H7 (cell line): ENCODE measurements around the gene ZNF273. TPM values are rescaled to one million over a fixed set of nuclear protein-coding genes. Genes with fewer than 3 reads are reported as not detected.
"Not testable (repeated sequence)": the region's sequence is repeated elsewhere in the genome, so short reads cannot be mapped to it uniquely, and the experiment has no call there.

Experiments
- DNase-seq: peaks from one replicate; pipeline ENCODE4 v3.0.0; 2012
- H3K27me3 ChIP-seq: 2 replicates; pipeline ENCODE4 v1.6.0; 2011; ENCODE audit warnings: mild to moderate bottlenecking, low read length; ENCODE audit not compliant: control insufficient read depth, insufficient read depth
- H3K36me3 ChIP-seq: replicated peaks from 2 replicates; pipeline ENCODE4 v1.5.1; 2011; ENCODE audit warnings: low read length; ENCODE audit not compliant: control insufficient read depth, insufficient read depth
- H3K4me3 ChIP-seq: 2 replicates; pipeline ENCODE4 v1.5.1; 2011; ENCODE audit warnings: low read depth, mild to moderate bottlenecking, control low read depth, low read length, moderate library complexity; ENCODE audit not compliant: insufficient read depth
- total RNA-seq: library from RNA; depleted of rRNA; stranded (reverse); fragments of >200 nt; shearing (Covaris generic); gene quantifications from 2 replicates; pipeline ENCODE4 v1.2.3, GENCODE V29; 2014

ZNF273 gene
- total RNA-seq, 1 experiment from 2014 or later, result 0.97 TPM

DNA sequence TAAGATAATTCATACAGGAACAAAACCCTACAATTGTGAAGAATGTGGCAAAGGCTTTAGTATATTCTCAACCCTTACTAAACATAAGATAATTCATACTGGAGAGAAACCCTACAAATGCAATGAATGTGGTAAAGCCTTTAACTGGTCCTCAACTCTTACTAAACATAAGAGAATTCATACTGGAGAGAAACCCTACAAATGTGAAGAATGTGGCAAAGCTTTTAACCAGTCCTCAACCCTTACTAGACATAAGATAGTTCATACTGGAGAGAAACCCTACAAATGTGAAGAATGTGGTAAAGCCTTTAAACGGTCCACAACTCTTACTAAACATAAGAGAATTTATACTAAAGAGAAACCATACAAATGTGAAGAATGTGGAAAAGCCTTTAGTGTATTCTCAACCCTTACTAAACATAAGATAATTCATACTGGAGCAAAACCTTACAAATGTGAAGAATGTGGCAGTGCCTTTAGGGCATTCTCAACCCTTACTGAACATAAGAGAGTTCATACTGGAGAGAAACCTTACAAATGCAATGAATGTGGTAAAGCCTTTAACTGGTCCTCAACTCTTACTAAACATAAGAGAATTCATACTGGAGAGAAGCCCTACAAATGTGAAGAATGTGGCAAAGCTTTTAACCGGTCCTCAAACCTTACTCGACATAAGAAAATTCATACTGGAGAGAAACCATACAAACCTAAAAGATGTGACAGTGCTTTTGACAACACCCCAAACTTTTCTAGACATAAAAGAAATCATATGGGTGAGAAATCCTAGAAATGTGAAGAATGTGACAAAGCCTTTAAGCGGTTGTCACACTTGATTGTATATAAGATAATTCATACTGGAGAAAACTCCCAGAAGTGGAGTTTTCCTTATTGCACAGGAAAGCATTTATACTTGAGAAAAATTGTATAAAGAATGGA, 25.4 kb downstream of the ZNF273 start:
- H3K4me3 ChIP-seq, H3K36me3 ChIP-seq, H3K27me3 ChIP-seq, DNase-seq: not testable (repeated sequence)

GRCh38 chr7:64934478-64934877, 31.4 kb downstream of the ZNF273 start:
- H3K27me3 ChIP-seq, result no peaks in the 10 kb centered on the region
- no peak for DNase-seq
- no peak overlapping the region for H3K4me3 ChIP-seq

GRCh38 chr7:64938540-64938939, 35.5 kb downstream of the ZNF273 start:
- H3K4me3 ChIP-seq, result no peak overlapping the region
- H3K27me3 ChIP-seq, result no peaks in the 10 kb centered on the region
- no peaks in the 10 kb centered on the region for H3K36me3 ChIP-seq
- no peak for DNase-seq

More at GRCh38 chr7:64934478-64934877, 31.4 kb downstream of the ZNF273 start:
- H3K36me3 ChIP-seq, result no peaks in the 10 kb centered on the region; the same call in 1 of the 2 replicates

DNA sequence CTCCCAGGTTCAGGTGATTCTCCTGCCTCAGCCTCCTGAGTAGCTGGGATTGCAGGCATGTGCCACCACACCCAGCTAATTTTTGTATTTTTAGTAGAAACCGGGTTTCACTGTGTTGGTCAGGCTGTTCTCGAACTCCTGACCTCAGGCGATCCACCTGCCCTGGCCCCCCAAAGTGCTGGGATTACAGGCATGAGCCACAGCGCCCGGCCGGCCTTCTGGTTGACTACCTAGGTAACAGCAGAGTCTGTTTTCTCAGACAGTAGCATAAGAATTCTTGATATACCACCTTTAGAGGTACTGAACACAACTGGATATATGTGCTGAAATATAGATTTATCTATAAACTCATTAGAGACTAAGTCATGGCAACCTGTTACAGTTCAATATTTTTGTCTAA, 36.9 kb downstream of the ZNF273 start:
- not testable (repeated sequence) for DNase-seq, H3K27me3 ChIP-seq

DNA sequence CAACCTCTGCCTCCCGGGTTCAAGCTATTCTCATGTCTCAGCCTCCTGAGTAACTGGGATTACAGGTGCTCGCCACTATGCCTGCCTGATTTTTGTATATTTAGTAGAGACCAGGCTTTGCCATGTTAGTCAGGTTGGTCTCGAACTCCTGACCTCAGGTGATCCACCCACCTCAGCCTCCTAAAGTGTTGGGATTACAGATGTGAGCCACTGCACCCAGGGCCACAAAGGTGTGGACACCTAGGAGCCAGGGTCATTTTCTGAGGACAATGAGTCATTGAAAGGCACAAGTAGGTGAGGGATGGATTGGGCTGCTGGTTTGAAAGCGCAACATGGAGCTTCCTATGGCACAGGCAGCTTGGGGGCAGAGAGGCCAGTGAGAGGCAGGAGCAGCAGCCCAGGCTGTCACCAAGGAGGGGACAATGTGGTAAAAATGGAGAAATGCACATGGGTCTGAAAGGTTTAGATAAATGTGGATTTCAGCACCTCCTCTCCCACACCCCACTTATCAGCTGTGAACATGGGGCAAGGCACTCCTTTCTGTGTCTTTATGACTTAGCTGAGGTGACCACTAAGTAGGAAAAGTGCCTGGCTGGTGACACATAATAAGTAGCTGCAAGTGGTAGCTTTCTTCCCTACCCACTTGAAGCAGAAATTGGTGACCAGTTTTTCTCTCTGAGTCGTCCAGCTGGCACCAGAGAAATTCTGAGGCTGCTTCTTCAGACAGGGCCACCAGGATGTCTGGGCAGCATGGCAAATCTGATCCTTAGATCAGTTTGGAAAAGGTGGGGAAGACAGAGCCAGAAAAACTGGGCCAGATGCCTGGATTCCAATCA, 41.8 kb downstream of the ZNF273 start:
- not testable (repeated sequence) for H3K36me3 ChIP-seq, H3K4me3 ChIP-seq, DNase-seq
- peaks cover 12% of the 10 kb centered on the region for H3K27me3 ChIP-seq

More for the DNA sequence above, 36.9 kb downstream of the ZNF273 start:
- not testable (repeated sequence) for H3K4me3 ChIP-seq, H3K36me3 ChIP-seq

GRCh38 chr7:64945503-64946175, 42.6 kb downstream of the ZNF273 start:
- DNase-seq, result no peak
- Histone ChIP-seq H3K27me3 (peaks cover 12% of the 10 kb centered on the region), H3K36me3 (no peaks in the 10 kb centered on the region), H3K4me3 (no peak overlapping the region)

DNA sequence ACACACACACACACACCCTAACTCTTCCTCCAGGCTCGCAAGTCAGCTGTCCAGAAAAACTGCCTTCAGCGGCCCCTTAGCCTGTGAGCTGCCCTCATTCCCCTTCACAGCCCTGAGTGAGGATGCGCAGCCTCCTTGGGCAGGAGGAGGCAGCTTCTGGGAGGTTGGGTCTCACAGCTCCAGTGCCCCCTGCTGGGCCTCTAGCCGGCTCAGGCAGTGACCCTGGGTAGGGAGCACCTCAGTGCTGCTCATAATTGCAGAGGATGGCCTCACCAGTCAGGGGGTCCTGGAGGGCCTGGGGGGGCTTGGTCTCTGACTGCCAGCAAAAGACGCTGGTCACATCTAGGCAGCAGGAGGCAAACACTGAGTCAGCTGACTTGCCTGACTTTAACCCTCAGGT, 43.7 kb downstream of the ZNF273 start:
- Histone ChIP-seq H3K27me3 (peaks cover 12% of the 10 kb centered on the region), H3K36me3 (no peaks in the 10 kb centered on the region), H3K4me3 (peak overlapping the region; percentile 50; the same call in 1 of the 2 replicates)
- peak; percentile 66 for DNase-seq

DNA sequence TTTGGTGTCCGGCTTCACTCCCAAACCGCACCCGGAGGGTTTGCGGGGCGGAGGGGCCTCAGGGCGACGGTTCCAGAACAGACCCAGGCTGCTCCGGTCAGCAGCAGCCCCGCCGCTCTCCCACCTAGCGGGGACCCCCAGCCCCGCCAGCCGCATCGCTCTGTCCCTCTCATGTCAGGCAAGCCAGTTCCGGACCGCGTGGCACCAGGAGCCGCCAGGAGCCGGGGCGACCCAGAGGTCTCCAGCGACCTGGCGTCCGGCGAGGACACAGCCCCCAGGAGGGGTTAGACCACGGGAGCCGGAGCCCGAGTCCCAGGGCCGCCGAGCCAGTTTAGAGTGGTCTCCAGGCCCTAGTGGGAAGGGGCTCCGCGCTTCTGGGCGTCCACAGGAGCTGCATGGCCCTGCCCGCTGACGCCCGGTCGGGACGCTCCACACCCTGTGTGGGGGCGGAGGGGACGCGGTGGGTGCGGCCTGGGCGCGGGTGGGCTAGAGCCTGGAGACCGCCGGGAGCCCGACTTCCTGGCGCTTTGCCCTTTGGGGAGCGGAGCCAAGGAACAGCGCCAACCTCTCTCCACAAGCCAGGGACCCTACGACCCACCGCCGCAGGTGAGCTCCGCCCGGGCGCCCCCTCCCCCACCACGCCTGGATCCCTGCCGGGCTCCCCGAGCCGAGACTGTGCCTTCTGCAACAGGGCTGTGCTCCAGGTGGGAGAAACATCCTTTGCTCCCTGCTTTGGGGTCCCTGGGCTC, 44.4 kb downstream of the ZNF273 start:
- Histone ChIP-seq H3K4me3 (peak overlapping the region; percentile 50; the same call in 1 of the 2 replicates), H3K36me3 (no peaks in the 10 kb centered on the region), H3K27me3 (peaks cover 12% of the 10 kb centered on the region)
- peak; percentile 72 for DNase-seq

DNA sequence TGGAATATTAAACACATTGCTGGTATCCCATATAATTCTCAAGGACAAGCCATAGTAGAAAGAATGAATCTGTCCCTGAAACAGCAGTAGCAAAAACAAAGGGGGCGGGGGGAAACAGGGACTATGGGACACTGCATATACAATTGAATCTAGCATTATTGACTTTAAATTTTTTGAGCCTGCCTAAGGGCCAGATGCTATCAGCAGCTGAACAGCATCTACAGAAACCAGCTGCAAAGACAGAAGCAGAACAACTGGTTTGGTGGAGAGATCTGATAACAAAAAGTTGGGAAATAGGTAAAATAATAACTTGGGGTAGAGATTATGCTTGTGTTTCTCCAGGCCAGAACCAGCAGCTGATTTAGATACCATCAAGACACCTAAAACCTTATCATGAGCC, 45.7 kb downstream of the ZNF273 start:
- DNase-seq, H3K4me3 ChIP-seq, H3K36me3 ChIP-seq: not testable (repeated sequence)
- peaks cover 12% of the 10 kb centered on the region for H3K27me3 ChIP-seq

DNA sequence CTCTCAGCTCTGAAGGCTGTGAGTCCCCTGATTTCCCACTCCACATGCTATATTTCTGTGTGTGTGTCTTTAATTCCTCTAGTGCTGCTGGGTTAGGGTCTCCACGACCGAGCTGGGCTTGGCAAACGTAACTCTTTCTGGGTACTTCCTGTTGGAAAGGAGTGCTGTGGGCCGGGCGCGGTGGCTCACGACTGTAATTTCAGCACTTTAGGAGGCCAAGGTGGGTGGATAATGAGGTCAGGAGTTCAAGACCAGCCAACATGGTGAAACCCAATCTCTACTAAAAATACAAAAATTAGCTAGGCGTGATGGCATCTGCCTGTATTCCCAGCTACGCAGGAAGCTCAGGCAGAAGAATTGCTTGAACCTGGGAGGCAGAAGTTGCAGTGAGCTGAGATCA, 47.6 kb downstream of the ZNF273 start:
- peaks cover 12% of the 10 kb centered on the region for H3K27me3 ChIP-seq
- DNase-seq, H3K36me3 ChIP-seq, H3K4me3 ChIP-seq: not testable (repeated sequence)

DNA sequence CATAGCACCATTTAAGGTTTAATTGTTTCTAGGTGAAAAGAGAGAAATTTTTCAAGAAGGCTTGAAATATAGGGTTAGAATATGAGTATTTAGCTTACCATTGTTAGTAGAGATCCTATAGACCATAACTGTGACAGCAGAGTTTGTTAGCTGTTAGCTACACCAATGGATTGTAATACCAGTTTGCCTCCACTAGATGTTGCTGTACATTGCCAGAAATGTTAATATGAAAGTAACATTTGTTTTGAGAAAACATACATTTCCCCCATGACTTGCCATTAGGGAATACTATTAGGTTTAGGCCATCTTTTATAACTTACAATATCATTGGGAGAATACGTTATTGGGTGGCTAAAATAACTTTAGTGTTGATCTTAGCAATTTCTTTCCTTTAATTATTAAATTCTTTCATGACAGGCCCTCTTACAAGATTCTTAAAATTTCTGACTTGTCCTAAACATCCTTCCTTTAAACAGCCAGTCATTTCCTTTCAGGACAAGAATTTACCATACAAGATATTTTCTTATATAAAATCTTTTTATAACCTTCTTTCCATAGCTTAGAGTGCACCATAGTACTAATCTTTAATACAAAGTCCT, 48.3 kb downstream of the ZNF273 start:
- Histone ChIP-seq H3K4me3 (no peak overlapping the region), H3K36me3 (no peaks in the 10 kb centered on the region), H3K27me3 (peaks cover 12% of the 10 kb centered on the region)
- peak; percentile 53 for DNase-seq

DNA sequence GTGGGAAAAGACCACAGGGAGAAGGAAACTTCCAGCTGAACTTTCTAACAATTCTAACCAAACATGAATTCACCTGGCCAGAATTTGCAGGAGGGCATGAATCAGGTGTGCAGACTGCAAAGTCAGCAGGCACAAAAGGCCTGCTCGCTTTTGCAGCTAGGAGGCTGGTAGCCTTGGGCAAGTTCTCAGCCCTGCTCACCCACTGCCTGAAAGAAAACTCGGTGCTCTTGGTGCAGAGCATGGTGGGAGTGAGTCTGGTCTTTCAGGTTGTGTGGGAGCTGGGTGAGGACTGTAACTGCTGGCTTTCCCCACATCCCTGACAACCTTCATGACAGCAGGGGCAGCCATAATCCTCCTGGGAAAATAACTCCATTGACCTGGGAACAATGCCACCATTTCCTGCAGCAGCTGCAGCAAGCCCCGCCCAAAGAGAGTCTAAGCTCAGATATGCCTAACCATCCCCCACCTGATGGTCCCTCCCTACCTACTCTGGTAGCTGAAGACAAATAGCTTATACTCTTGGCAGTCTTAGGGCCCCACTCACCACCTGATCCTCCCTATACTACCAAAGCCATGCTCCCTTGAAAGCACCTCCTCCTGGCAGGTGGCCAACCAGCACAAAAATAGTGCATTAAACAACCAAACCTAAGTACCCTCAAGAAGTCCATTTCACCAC, 56.1 kb downstream of the ZNF273 start:
- no peak for DNase-seq
- H3K27me3 ChIP-seq, result no peaks in the 10 kb centered on the region
- H3K4me3 ChIP-seq, result no peak overlapping the region

GRCh38 chr7:64965594-64965993, 62.5 kb downstream of the ZNF273 start:
- no peak for DNase-seq
- Histone ChIP-seq H3K36me3 (no peaks in the 10 kb centered on the region), H3K27me3 (no peaks in the 10 kb centered on the region)

More for the DNA sequence above, 56.1 kb downstream of the ZNF273 start:
- H3K36me3 ChIP-seq, result no peaks in the 10 kb centered on the region

More at GRCh38 chr7:64965594-64965993, 62.5 kb downstream of the ZNF273 start:
- H3K4me3 ChIP-seq, result no peak overlapping the region
